Breast epithelium (tissue), 4 donors: ENCODE measurements around the gene NDOR1. TPM values are rescaled to one million over a fixed set of nuclear protein-coding genes. Genes with fewer than 3 reads are reported as not detected.

ENCODE experiments used
- DNase-seq, 2 donors: peaks; one replicate each; pipeline ENCODE4 v3.0.0-alpha.2; 2019; ENCODE audit warnings: low spot score in 2 of 2
- H3K27ac ChIP-seq, 2 donors: fragments of 200-600 bp; sonication (generic) in 1 of 2; one replicate each; pipeline ENCODE4 v1.5.1; 2016 to 2019; ENCODE audit warnings: mild to moderate bottlenecking in 1 of 2
- H3K27me3 ChIP-seq, 2 donors: fragments of 200-600 bp; sonication (generic) in 1 of 2; one replicate each; pipeline versions ENCODE4 v1.5.1 to v1.6.0; 2017 to 2019; ENCODE audit warnings: control low read depth in 1 of 2, mild to moderate bottlenecking in 1 of 2
- H3K36me3 ChIP-seq: fragments of 200-600 bp; one replicate; pipeline ENCODE4 v1.5.1; 2019
- H3K4me1 ChIP-seq, 2 donors: fragments of 200-600 bp; sonication (generic); one replicate each; pipeline ENCODE4 v1.5.1; 2016 to 2019; ENCODE audit warnings: control low read depth in 1 of 2
- H3K4me3 ChIP-seq, 3 donors: fragments of 200-600 bp; sonication (generic); 1 replicate in 2 of 3; 2 replicates in 1 of 3; pipeline ENCODE4 v1.5.1; 2016 to 2019; ENCODE audit warnings: mild to moderate bottlenecking in 3 of 3, moderate library complexity in 2 of 3
- H3K9me3 ChIP-seq, 2 donors: fragments of 200-600 bp; sonication (generic) in 1 of 2; one replicate each; pipeline ENCODE4 v1.5.1; 2016 to 2019; ENCODE audit warnings: control low read depth in 1 of 2
- CTCF ChIP-seq, 3 donors: fragments of 450-650 bp; IDR thresholded peaks; one replicate each; pipeline ENCODE4 v1.5.1; 2016 to 2017; ENCODE audit warnings: antibody characterized with exemption in 3 of 3, mild to moderate bottlenecking in 3 of 3, moderate library complexity in 3 of 3
- POLR2A ChIP-seq: fragments of 450-650 bp; IDR thresholded peaks from one replicate; pipeline ENCODE4 v1.6.1; 2016; ENCODE audit warnings: antibody characterized with exemption, mild to moderate bottlenecking, moderate library complexity
- POLR2AphosphoS5 ChIP-seq, 3 donors: sonication (generic); formaldehyde crosslinking; IDR thresholded peaks; one replicate each; pipeline ENCODE4 v1.6.1; 2017; ENCODE audit warnings: antibody characterized with exemption in 3 of 3
- intact Hi-C: fragments of 100-400 bp; cut with DNase I; formaldehyde crosslinking; loops from one replicate; pipeline ENCODE4 v1.15.1; 2023; ENCODE audit warnings: low total_unique reads
- total RNA-seq, 3 donors: library from RNA; depleted of rRNA; stranded (reverse); fragments of >200 nt; gene quantifications; one replicate each; pipeline ENCODE4 v1.1.0, GENCODE V29; 2016

The NDOR1 gene
- total RNA-seq, 3 donors from 2014 or later: 4.6 to 9.5 (median 7.2) TPM

GRCh38 chr9:137175345-137175961 lies 30.0 kb upstream of the NDOR1 start:
- H3K27me3 ChIP-seq: peaks cover 0 to under 1% of the 10 kb centered on the region in 2 donors
- no peaks in the 10 kb centered on the region for H3K36me3 ChIP-seq
- no peak overlapping the region for H3K4me3 ChIP-seq
- no peaks in the 10 kb centered on the region for H3K9me3 ChIP-seq
- H3K27ac ChIP-seq: peak overlapping the region in 1 of 2 donors; percentile 81
- no peak for DNase-seq
- TF ChIP-seq CTCF (IDR thresholded peaks at IDR 0.05) (no peak), POLR2AphosphoS5 (IDR thresholded peaks at IDR 0.05) (no peak), POLR2A (no peak)
- H3K4me1 ChIP-seq: peaks cover 11 to 17% of the 10 kb centered on the region in 2 donors
- intact Hi-C loops: no loop called here

- Histone ChIP-seq H3K27me3 (no peaks in the 10 kb centered on the region), H3K4me3 (no peak overlapping the region), H3K27ac (no peak overlapping the region), H3K36me3 (peaks cover 3% of the 10 kb centered on the region), H3K9me3 (no peaks in the 10 kb centered on the region), H3K4me1 (peaks cover 10 to 11% of the 10 kb centered on the region in 2 donors)
- TF ChIP-seq POLR2A (no peak), CTCF (IDR thresholded peaks at IDR 0.05) (peak in 2 of 3 donors; percentile 51 to 58), POLR2AphosphoS5 (IDR thresholded peaks at IDR 0.05) (no peak)
- intact Hi-C loops: no loop called here
- no peak for DNase-seq
Measured at GRCh38 chr9:137176302-137177182, 29.0 kb upstream of the NDOR1 start.

- H3K9me3 ChIP-seq: no peaks in the 10 kb centered on the region
- no peak for DNase-seq
- no peak overlapping the region for H3K4me3 ChIP-seq
- H3K4me1 ChIP-seq: peaks cover 0 to 3% of the 10 kb centered on the region in 2 donors
- no peak for TF ChIP-seq POLR2AphosphoS5 (IDR thresholded peaks at IDR 0.05)
- no peak for TF ChIP-seq CTCF (IDR thresholded peaks at IDR 0.05)
- TF ChIP-seq POLR2A: no peak
- intact Hi-C loops: no loop called here
- H3K36me3 ChIP-seq: peaks cover 4% of the 10 kb centered on the region
- no peak overlapping the region for H3K27ac ChIP-seq
- no peaks in the 10 kb centered on the region for H3K27me3 ChIP-seq
Measured at GRCh38 chr9:137178201-137178938, 27.1 kb upstream of the NDOR1 start.

GRCh38 chr9:137178939-137179630 lies 26.4 kb upstream of the NDOR1 start:
- no peak overlapping the region for H3K4me3 ChIP-seq
- no peaks in the 10 kb centered on the region for H3K9me3 ChIP-seq
- intact Hi-C loops: no loop called here
- H3K27me3 ChIP-seq: no peaks in the 10 kb centered on the region
- no peaks in the 10 kb centered on the region for H3K4me1 ChIP-seq
- no peak for DNase-seq
- TF ChIP-seq CTCF (IDR thresholded peaks at IDR 0.05) (no peak), POLR2A (no peak), POLR2AphosphoS5 (IDR thresholded peaks at IDR 0.05) (no peak)
- no peak overlapping the region for H3K27ac ChIP-seq
- peaks cover 4% of the 10 kb centered on the region for H3K36me3 ChIP-seq
